HFFc6 (cell line): ENCODE data around the gene CLPTM1L. TPM values are rescaled to one million over a fixed set of nuclear protein-coding genes. Genes with fewer than 3 reads are reported as not detected.
A peak's percentile ranks its signal among the peaks of the same experiment; 100 is the strongest.
"Not testable (repeated sequence)": the region's sequence is repeated elsewhere in the genome, so short reads cannot be mapped to it uniquely, and the experiment has no call there.

Experiments
- DNase-seq: peaks from one replicate; pipeline ENCODE4 v3.0.0-alpha.2; 2018
- H3K27ac Mint-ChIP-seq: 2 replicates; pipeline ENCODE4 v1.8.0; 2020; ENCODE audit warnings: mild to moderate bottlenecking, mixed read lengths
- H3K27me3 Mint-ChIP-seq: 2 replicates; pipeline ENCODE4 v1.8.0; 2021; ENCODE audit warnings: mild to moderate bottlenecking, moderate library complexity, mixed read lengths; ENCODE audit not compliant: insufficient read depth
- H3K36me3 Mint-ChIP-seq: 2 replicates; pipeline ENCODE4 v1.8.0; 2021; ENCODE audit warnings: low read depth, mixed read lengths
- H3K4me1 Mint-ChIP-seq: 2 replicates; pipeline ENCODE4 v1.8.0; 2020; ENCODE audit warnings: low read depth, mixed read lengths
- H3K4me3 Mint-ChIP-seq: 2 replicates; pipeline ENCODE4 v1.8.0; 2020; ENCODE audit warnings: mild to moderate bottlenecking, moderate library complexity, mixed read lengths
- H3K9me3 Mint-ChIP-seq: 2 replicates; pipeline ENCODE4 v1.8.0; 2020; ENCODE audit warnings: mild to moderate bottlenecking, mixed read lengths
- CTCF ChIP-seq: fragments of 200-600 bp; sonication (generic); IDR thresholded peaks from 2 replicates; pipeline ENCODE4 v1.5.0; 2021; ENCODE audit warnings: antibody characterized with exemption, mild to moderate bottlenecking
- total RNA-seq, 6 experiments: library from RNA; stranded (reverse); fragmentation: NEBNext Ultra II Directional; extraction: Animal tissue kit (Norgen Biotek cat#: 25700); gene quantifications; 2 replicates in 1 of 6; 3 replicates in 5 of 6; pipeline ENCODE4 v1.2.3, GENCODE V29; 2021

CLPTM1L gene
- total RNA-seq, 6 experiments from 2014 or later: 119 to 164 (median 143) TPM

GRCh38 chr5:1362242-1363015 is 17.5 kb upstream of the CLPTM1L start:
- DNase-seq: no peak
- Mint-ChIP-seq H3K4me3 (peak overlapping the region; percentile 38; the same call in 1 of the 2 replicates), H3K9me3 (no peaks in the 10 kb centered on the region), H3K4me1 (no peaks in the 10 kb centered on the region), H3K36me3 (no peaks in the 10 kb centered on the region), H3K27ac (no peak overlapping the region), H3K27me3 (peaks cover 74% of the 10 kb centered on the region)
- TF ChIP-seq CTCF: no peak

- H3K36me3 Mint-ChIP-seq: no peaks in the 10 kb centered on the region
- TF ChIP-seq CTCF: no peak
- no peaks in the 10 kb centered on the region for H3K4me1 Mint-ChIP-seq
- DNase-seq: no peak
- H3K4me3 Mint-ChIP-seq: no peak overlapping the region
- H3K27ac Mint-ChIP-seq: no peak overlapping the region
- H3K27me3 Mint-ChIP-seq: peaks cover 73% of the 10 kb centered on the region
- H3K9me3 Mint-ChIP-seq: no peaks in the 10 kb centered on the region
Observed at GRCh38 chr5:1360861-1361260, 16.0 kb upstream of the CLPTM1L start.

- not testable (repeated sequence) for H3K4me3 Mint-ChIP-seq, H3K36me3 Mint-ChIP-seq, H3K9me3 Mint-ChIP-seq, DNase-seq, H3K4me1 Mint-ChIP-seq, H3K27ac Mint-ChIP-seq
- peaks cover 75% of the 10 kb centered on the region for H3K27me3 Mint-ChIP-seq
Observed at GRCh38 chr5:1360367-1360766, 15.5 kb upstream of the CLPTM1L start.

- H3K9me3 Mint-ChIP-seq: no peaks in the 10 kb centered on the region
- H3K27me3 Mint-ChIP-seq: peaks cover 73% of the 10 kb centered on the region
- no peaks in the 10 kb centered on the region for H3K36me3 Mint-ChIP-seq
- no peak for TF ChIP-seq CTCF
- no peak overlapping the region for H3K4me3 Mint-ChIP-seq
- no peak for DNase-seq
- no peaks in the 10 kb centered on the region for H3K4me1 Mint-ChIP-seq
- H3K27ac Mint-ChIP-seq: no peak overlapping the region
Observed at GRCh38 chr5:1359713-1360112, 14.8 kb upstream of the CLPTM1L start.

- H3K4me1 Mint-ChIP-seq: no peaks in the 10 kb centered on the region
- DNase-seq: no peak
- peaks cover 70% of the 10 kb centered on the region for H3K27me3 Mint-ChIP-seq
- H3K4me3 Mint-ChIP-seq: no peak overlapping the region
- no peak for TF ChIP-seq CTCF
- H3K27ac Mint-ChIP-seq: no peak overlapping the region
- no peaks in the 10 kb centered on the region for H3K36me3 Mint-ChIP-seq
- no peaks in the 10 kb centered on the region for H3K9me3 Mint-ChIP-seq
Observed at GRCh38 chr5:1359031-1359645, 14.2 kb upstream of the CLPTM1L start.

GRCh38 chr5:1358726-1359025 is 13.8 kb upstream of the CLPTM1L start:
- Mint-ChIP-seq H3K9me3 (no peaks in the 10 kb centered on the region), H3K36me3 (no peaks in the 10 kb centered on the region), H3K4me1 (no peaks in the 10 kb centered on the region), H3K4me3 (no peak overlapping the region), H3K27me3 (peaks cover 65% of the 10 kb centered on the region), H3K27ac (no peak overlapping the region)
- DNase-seq: no peak
- TF ChIP-seq CTCF: no peak
